Muscle layer of duodenum (tissue), 2 donors: ENCODE measurements around the gene RSRP1.
"Not testable (repeated sequence)": the region's sequence is repeated elsewhere in the genome, so short reads cannot be mapped to it uniquely, and the experiment has no call there.

Experiments used
- H3K27ac ChIP-seq: one replicate; pipeline ENCODE4 v1.7.0; 2013; ENCODE audit warnings: mild to moderate bottlenecking, low read length
- H3K27me3 ChIP-seq: one replicate; pipeline ENCODE4 v1.7.0; 2013; ENCODE audit warnings: low read depth, mild to moderate bottlenecking, control low read depth, low read length
- H3K36me3 ChIP-seq, 2 donors: one replicate each; pipeline ENCODE4 v1.7.0; 2013; ENCODE audit warnings: low read length in 2 of 2, control low read depth in 1 of 2, mild to moderate bottlenecking in 1 of 2; ENCODE audit not compliant: insufficient read depth in 2 of 2, control insufficient read depth in 1 of 2
- H3K4me1 ChIP-seq, 2 donors: one replicate each; pipeline ENCODE4 v1.7.0; 2013; ENCODE audit warnings: low read length in 2 of 2, mild to moderate bottlenecking in 2 of 2, control low read depth in 1 of 2, moderate library complexity in 1 of 2; ENCODE audit not compliant: insufficient read depth in 2 of 2, control insufficient read depth in 1 of 2
- H3K4me3 ChIP-seq, 2 donors: one replicate each; pipeline ENCODE4 v1.7.0; 2013; ENCODE audit warnings: low read length in 2 of 2, low read depth in 1 of 2, mild to moderate bottlenecking in 1 of 2
- H3K9me3 ChIP-seq, 2 donors: one replicate each; pipeline ENCODE4 v1.7.0; 2013; ENCODE audit warnings: low read length in 2 of 2, control low read depth in 1 of 2, mild to moderate bottlenecking in 1 of 2; ENCODE audit not compliant: control insufficient read depth in 1 of 2
- donor health status: healthy.

RSRP1 gene

GRCh38 chr1:25277295-25277694, 30.0 kb upstream of the RSRP1 start:
- H3K9me3 ChIP-seq, H3K4me1 ChIP-seq, H3K36me3 ChIP-seq, H3K27me3 ChIP-seq, H3K27ac ChIP-seq, H3K4me3 ChIP-seq: not testable (repeated sequence)

- not testable (repeated sequence) for H3K4me1 ChIP-seq, H3K27me3 ChIP-seq, H3K4me3 ChIP-seq, H3K36me3 ChIP-seq, H3K27ac ChIP-seq, H3K9me3 ChIP-seq
Observed at GRCh38 chr1:25275648-25276047, 28.4 kb upstream of the RSRP1 start.

DNA sequence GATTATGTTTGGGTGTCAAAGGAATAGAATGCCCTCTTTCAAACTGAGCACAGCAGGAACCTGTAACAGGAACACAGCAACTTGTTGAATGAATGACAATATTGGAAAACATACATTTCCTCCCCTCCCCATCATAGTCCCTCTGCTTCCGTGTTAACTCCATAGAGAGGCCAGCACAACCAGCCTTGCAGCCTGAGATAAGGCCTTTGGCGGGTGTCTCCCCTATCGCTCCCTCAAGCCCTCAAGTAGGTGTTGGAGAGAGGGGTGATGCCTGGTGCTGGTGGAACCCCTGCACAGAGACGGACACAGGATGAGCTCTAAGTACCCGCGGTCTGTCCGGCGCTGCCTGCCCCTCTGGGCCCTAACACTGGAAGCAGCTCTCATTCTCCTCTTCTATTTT, 25.0 kb upstream of the RSRP1 start, which contains the start of gene RHD:
TSS of gene RHD (plus strand) at position 272 of the 400 bp plus-strand sequence. CDS start at position 311, 39 bp downstream.
- not testable (repeated sequence) for H3K4me3 ChIP-seq, H3K27me3 ChIP-seq, H3K9me3 ChIP-seq, H3K4me1 ChIP-seq, H3K36me3 ChIP-seq, H3K27ac ChIP-seq

DNA sequence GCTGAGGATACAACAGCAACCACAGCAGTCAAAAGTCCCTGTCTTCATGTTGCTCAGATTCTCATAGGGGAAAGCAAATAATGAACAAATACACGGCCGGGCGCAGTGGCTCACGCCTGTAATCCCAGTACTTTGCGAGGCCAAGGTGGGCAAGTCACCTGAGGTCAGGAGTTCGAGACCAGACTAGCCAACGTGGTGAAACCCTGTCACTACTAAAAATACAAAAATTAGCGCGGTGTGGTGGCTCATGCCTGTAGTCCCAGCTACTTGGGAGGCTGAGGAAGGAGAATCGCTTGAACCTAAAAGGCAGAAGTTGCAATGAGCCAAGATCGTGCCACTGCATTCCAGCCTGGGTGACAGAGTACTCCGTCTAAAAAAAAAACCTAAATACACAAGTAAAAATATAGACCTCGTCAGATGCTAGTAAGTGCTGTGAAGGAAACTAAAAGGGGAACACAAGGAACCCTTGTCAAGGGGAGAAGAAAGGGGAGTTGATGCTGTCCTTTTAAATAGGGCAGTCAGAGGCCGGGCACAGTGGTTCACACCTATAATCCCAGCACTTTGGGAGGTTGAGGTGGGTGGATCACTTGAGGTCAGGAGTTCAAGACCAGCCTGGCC, 21.0 kb upstream of the RSRP1 start:
- H3K4me3 ChIP-seq: peak overlapping the region; percentile 59 to 60
- not testable (repeated sequence) for H3K4me1 ChIP-seq, H3K27ac ChIP-seq, H3K36me3 ChIP-seq, H3K27me3 ChIP-seq, H3K9me3 ChIP-seq

- not testable (repeated sequence) for H3K27ac ChIP-seq
Observed at GRCh38 chr1:25267288-25268142, 20.3 kb upstream of the RSRP1 start.

DNA sequence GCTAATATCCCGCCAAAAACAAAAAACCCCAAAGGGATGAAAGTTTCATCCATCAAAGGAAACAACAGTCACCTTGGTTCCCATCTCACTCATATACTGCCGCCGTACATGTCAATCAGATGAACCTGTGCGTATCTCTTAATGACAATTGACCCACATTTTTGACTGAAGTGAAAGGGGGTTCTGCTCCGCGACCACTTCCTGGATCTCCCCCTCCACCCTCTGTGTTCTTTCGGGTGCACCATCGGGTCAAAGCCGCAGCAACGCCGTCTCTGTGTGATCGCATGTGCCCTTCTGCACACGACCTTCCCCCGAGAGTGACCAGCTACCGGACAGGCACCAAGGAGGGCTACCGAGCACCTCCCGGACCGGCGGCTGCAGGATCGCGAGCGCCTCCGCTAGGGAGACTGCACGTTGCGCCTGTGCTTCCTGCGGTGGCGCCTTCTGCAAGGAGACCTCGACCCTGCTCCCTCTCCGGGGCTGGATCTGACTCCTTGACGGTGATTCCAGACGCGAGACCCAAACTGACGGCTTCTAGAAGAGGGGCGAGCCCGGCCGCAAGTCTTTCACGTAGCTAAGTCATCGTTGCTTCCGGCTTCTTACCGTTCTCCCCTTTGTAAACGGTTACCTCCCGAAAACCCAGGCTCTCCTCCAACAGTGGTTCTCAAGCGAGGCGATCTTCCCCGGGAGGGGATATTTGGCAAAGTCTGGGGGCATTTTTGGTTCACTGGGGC, 19.5 kb upstream of the RSRP1 start:
- H3K27ac ChIP-seq, H3K9me3 ChIP-seq, H3K4me1 ChIP-seq, H3K27me3 ChIP-seq, H3K36me3 ChIP-seq: not testable (repeated sequence)
- H3K4me3 ChIP-seq: peak overlapping the region; percentile 59 to 70

More at GRCh38 chr1:25267288-25268142, 20.3 kb upstream of the RSRP1 start:
- not testable (repeated sequence) for H3K36me3 ChIP-seq, H3K9me3 ChIP-seq, H3K27me3 ChIP-seq, H3K4me1 ChIP-seq
- H3K4me3 ChIP-seq: peak overlapping the region; percentile 59 to 60

DNA sequence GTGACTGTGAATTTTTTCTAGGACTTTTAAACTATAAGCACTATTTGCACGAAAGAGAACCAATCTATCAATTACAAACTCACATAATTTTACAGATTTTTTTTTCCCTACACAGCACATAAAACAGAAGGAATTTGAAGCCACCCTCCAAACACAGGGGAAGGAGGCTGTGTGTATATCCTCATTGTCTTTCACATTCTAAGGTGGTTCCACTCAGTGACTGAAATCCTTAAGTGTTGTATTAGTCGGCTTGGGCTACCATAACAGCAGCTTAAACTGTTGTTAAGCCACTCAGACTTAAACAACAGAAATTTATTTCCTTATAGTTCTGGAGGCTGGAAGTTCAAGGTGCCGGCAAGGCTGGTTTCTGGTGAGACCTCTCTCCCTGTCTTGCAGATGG, 13.1 kb upstream of the RSRP1 start:
- not testable (repeated sequence) for H3K27me3 ChIP-seq, H3K4me3 ChIP-seq, H3K4me1 ChIP-seq, H3K36me3 ChIP-seq, H3K9me3 ChIP-seq, H3K27ac ChIP-seq

DNA sequence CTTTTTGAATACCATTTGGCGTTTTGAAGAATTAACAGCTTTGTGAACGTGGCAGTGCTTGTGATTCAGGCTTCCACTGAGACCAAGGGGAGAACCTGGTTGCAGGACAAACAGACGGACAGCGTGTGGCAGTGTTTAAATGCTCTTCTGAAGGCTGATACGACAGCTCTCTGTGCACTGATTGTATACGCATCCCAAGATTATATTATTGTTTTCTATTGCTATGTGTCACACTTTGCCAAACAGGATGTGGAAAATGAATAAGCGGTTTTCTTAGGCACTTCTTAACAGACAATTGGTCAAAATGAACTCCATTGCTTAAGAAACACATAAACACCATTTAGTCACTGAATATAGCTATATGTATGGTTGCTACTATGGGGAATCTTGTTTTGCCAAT, 12.6 kb upstream of the RSRP1 start:
- H3K4me3 ChIP-seq, H3K27me3 ChIP-seq, H3K36me3 ChIP-seq, H3K4me1 ChIP-seq, H3K9me3 ChIP-seq, H3K27ac ChIP-seq: not testable (repeated sequence)

GRCh38 chr1:25257196-25257595, 9.9 kb upstream of the RSRP1 start:
- Histone ChIP-seq H3K9me3 (no peaks in the 10 kb centered on the region), H3K4me3 (no peak overlapping the region), H3K27me3 (no peaks in the 10 kb centered on the region), H3K4me1 (no peaks in the 10 kb centered on the region), H3K36me3 (no peaks in the 10 kb centered on the region), H3K27ac (no peak overlapping the region)

DNA sequence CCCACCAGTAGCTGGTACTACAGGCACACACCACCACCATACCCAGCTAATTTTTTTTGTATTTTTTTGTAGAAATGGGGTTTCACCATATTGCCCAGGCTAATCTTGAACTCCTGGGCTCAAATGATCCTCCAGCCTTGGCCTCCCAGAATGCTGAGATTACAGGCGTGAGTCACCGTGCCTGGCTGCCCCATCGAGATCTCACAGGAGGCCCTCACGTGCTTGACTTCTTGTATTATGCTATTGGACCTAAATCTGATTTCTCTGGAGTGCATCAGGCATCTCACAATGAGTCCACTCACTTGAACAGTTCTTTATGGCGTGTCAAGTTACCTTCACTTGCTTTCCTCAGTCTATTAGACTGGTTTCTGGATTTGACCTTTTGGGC, 9.3 kb upstream of the RSRP1 start:
- Histone ChIP-seq H3K9me3 (no peaks in the 10 kb centered on the region), H3K36me3 (no peaks in the 10 kb centered on the region), H3K4me3 (no peak overlapping the region), H3K27ac (no peak overlapping the region), H3K27me3 (no peaks in the 10 kb centered on the region), H3K4me1 (no peaks in the 10 kb centered on the region)

GRCh38 chr1:25255706-25256577, 8.7 kb upstream of the RSRP1 start:
- Histone ChIP-seq H3K4me3 (no peak overlapping the region), H3K27ac (no peak overlapping the region), H3K27me3 (no peaks in the 10 kb centered on the region), H3K9me3 (no peaks in the 10 kb centered on the region), H3K4me1 (no peaks in the 10 kb centered on the region), H3K36me3 (no peaks in the 10 kb centered on the region)
